Body of pancreas (tissue), 4 donors: ENCODE measurements around the gene IL19. TPM values are rescaled to one million over a fixed set of nuclear protein-coding genes. Genes with fewer than 3 reads are reported as not detected.

Experiments
- ATAC-seq: fragments of 150-250 bp; one replicate; pipeline ENCODE4 v1.9.1; 2016
- DNase-seq, 4 donors: peaks; one replicate each; pipeline ENCODE4 v3.0.0-alpha.2; 2019
- H3K27ac ChIP-seq, 4 donors: fragments of 200-600 bp; sonication (generic); 1 replicate in 3 of 4; 2 replicates in 1 of 4; pipeline versions ENCODE4 v1.5.1 to v1.6.1; 2016 to 2019; ENCODE audit warnings: mild to moderate bottlenecking in 1 of 4, mixed read lengths in 1 of 4, moderate library complexity in 1 of 4
- H3K27me3 ChIP-seq, 2 donors: fragments of 200-600 bp; sonication (generic); one replicate each; pipeline ENCODE4 v1.6.0; 2016; ENCODE audit warnings: mild to moderate bottlenecking in 1 of 2
- H3K36me3 ChIP-seq, 2 donors: fragments of 200-600 bp; sonication (generic); replicated peaks in 1 of 2; 2 replicates each; pipeline ENCODE4 v1.5.1; 2016; ENCODE audit warnings: low read depth in 2 of 2; ENCODE audit not compliant: insufficient read depth in 1 of 2
- H3K4me1 ChIP-seq: fragments of 200-600 bp; sonication (generic); one replicate; pipeline ENCODE4 v1.6.0; 2016
- H3K4me3 ChIP-seq, 2 donors: fragments of 200-600 bp; sonication (generic); 1 replicate in 1 of 2; 2 replicates in 1 of 2; pipeline ENCODE4 v1.5.1; 2016 to 2019
- H3K9me3 ChIP-seq, 3 donors: fragments of 200-600 bp; sonication (generic); 1 replicate in 2 of 3; 2 replicates in 1 of 3; pipeline ENCODE4 v1.5.1; 2016
- CTCF ChIP-seq, 7 experiments: fragments of 450-650 bp in 4 of 7; fragments of 200-600 bp in 3 of 7; sonication (generic) in 3 of 7; IDR thresholded peaks; one replicate each; pipeline ENCODE4 v1.5.1; 2016 to 2019; ENCODE audit warnings: antibody characterized with exemption in 7 of 7
- POLR2A ChIP-seq, 3 donors: fragments of 450-650 bp; IDR thresholded peaks; one replicate each; pipeline ENCODE4 v1.6.1; 2016; ENCODE audit warnings: antibody characterized with exemption in 3 of 3, mild to moderate bottlenecking in 2 of 3
- WGBS, 2 donors: methylation state at CpG; one replicate each; pipeline ENCODE4 v1.1.5; 2017; 5-methylcytosine and 5-hydroxymethylcytosine counted together
- intact Hi-C: fragments of 100-400 bp; cut with DNase I; formaldehyde crosslinking; loops from one replicate; pipeline ENCODE4 v1.15.1; 2023
- total RNA-seq, 2 donors: library from RNA; depleted of rRNA; stranded (reverse); fragments of >200 nt; gene quantifications; one replicate each; pipeline ENCODE4 v1.1.0, GENCODE V29; 2016

Gene IL19
- total RNA-seq, 2 donors from 2014 or later, result not detected

DNA sequence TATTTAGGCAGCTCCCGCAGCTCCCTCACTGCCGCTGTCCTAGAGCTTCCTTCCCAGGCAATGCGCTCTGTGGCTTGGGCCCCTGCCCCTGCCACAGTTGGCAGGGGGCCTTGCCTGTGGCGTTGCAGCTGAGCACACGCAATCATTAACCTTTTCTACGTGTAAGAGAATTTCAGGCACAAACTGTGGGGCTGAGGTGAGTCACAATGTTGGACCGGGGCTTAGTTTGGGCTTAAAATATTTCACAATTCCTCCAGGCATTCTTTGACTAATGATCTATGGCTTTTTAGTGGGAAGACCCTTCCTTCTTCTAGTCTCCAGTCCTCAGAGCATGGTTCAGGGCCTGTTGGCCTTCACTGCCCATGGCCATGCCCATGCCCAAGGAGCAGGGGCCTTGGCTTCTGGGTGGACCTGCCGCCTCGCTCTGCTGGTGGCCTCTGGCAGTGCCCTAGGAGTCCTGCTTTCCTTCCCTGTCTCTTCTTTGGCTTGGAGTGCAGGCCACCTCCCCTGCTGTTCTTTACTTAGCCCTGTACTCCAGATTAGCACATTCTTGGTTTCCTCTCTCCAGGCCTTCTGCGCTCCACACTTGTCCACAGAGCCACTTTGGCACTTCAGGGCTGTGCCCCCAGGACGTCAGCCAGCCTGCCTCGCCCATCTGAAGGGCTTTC is 46.6 kb upstream of the IL19 start:
- TF ChIP-seq POLR2A (IDR thresholded peaks at IDR 0.05) (no peak), CTCF (IDR thresholded peaks at IDR 0.05) (peak in 3 of 7 experiments; percentile 19 to 26 (median 22))
- Histone ChIP-seq H3K36me3 (no peaks in the 10 kb centered on the region), H3K4me1 (peaks cover 59% of the 10 kb centered on the region), H3K27ac (peak overlapping the region; percentile 55 to 82 (median 75)), H3K9me3 (no peaks in the 10 kb centered on the region), H3K4me3 (no peak overlapping the region), H3K27me3 (no peaks in the 10 kb centered on the region)
- intact Hi-C loops, result no loop called here
- 37 to 64% methylated on average over 9 to 12 of the region's 12 CpGs for WGBS, 2 donors
- ATAC-seq, result peak; percentile 81
- peak; percentile 47 to 71 (median 66) for DNase-seq

DNA sequence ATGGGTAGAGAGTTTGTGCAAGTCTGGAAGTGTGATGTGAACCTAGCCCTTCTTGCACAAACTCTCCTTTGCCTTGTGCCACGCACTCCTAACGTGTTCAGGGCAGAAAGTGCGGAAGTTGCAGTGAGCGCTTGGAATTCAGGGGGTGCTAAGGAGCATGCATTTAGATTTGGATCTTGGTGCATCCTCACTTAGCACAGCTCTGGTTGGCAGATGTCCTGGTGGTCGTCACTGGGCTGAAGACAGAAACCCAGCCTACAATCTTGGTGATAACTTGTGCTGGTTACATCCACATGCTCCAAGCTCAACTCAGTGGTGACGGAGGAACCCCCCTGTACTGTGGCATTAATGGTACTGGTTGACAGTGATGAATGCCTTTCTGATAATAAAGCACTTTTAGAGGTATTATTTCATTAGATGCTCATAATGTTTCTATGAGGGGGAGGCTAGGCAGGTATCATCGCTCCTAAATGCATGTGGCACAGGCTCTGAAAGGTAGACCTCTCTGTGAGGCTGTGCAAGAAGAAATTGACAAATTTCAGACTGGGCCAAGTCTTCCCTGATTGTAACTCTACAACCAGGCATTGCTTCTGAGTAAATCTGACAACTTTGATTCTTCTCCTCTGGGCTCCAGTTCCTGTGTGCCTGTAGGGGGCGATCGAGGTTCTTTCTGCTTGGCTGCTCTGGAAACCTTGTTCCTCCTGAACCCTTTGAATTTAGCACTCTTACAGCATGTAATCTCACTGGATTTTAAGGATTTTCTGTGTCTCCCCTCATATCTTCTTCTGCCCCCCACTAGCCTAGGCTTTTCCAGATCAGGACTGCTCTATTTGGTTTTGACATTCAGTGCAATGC is 45.2 kb upstream of the IL19 start:
- H3K9me3 ChIP-seq, result no peaks in the 10 kb centered on the region
- 73 to 74% methylated on average over 9 of the region's 9 CpGs for WGBS, 2 donors
- H3K4me3 ChIP-seq, result no peak overlapping the region
- TF ChIP-seq CTCF (IDR thresholded peaks at IDR 0.05), result peak in 6 of 7 experiments; percentile 44 to 52 (median 46)
- no peak for TF ChIP-seq POLR2A (IDR thresholded peaks at IDR 0.05)
- H3K27ac ChIP-seq, result peak overlapping the region in 1 of 4 donors; percentile 82
- ATAC-seq (no peak), DNase-seq (peak; percentile 50 to 65 (median 60))
- intact Hi-C loops, result no loop called here
- H3K36me3 ChIP-seq, result peaks cover 0 to 10% of the 10 kb centered on the region in 2 donors
- peaks cover 55% of the 10 kb centered on the region for H3K4me1 ChIP-seq
- H3K27me3 ChIP-seq, result no peaks in the 10 kb centered on the region

DNA sequence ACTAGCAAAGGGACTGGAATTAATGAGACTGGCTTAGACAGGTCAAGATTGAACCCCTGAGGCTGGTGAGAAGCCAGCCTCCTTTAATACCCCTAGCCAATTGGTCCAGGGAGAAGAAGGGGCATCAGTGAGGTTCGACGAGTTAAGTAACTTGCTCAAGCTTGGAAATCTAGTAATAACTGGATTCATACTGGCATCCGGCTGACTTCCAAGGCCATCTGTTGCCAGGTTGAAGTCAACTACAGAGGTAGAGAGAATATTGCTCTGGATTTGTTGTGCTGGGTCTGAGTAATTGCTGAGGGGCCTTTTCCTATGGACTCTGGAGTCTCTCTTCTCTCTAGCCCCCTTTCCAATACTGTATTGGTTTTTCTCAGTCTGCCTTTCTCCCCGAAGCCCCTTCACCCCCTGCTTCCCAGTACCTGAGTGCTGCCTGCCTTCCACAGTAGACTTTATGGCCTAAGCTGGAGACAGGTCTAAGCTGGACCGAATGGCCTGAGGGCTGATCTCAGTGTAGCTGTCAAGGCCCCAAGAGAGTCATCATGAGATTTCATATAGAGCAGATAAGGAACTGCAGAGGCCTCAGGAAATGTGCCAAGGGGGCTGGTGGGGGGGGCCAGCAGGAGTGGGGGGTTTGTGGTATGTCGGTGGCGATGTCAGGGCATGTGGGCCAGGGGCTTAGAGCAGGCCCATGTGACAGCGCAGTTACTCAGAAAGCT is 42.4 kb upstream of the IL19 start:
- H3K9me3 ChIP-seq, result no peaks in the 10 kb centered on the region
- intact Hi-C loops, result no loop called here
- ATAC-seq, result no peak
- DNase-seq, result no peak
- no peak overlapping the region for H3K4me3 ChIP-seq
- H3K27ac ChIP-seq, result no peak overlapping the region
- H3K36me3 ChIP-seq, result peaks cover 6 to 29% of the 10 kb centered on the region in 2 donors
- 71 to 73% methylated on average over 8 of the region's 8 CpGs for WGBS, 2 donors
- H3K4me1 ChIP-seq, result peaks cover 48% of the 10 kb centered on the region
- TF ChIP-seq CTCF (IDR thresholded peaks at IDR 0.05) (no peak), POLR2A (IDR thresholded peaks at IDR 0.05) (no peak)
- H3K27me3 ChIP-seq, result no peaks in the 10 kb centered on the region

GRCh38 chr1:206728697-206728987 is 41.9 kb upstream of the IL19 start:
- H3K27ac ChIP-seq, result no peak overlapping the region
- no peak for ATAC-seq
- H3K9me3 ChIP-seq, result no peaks in the 10 kb centered on the region
- intact Hi-C loops, result no loop called here
- no peak for TF ChIP-seq POLR2A (IDR thresholded peaks at IDR 0.05)
- TF ChIP-seq CTCF (IDR thresholded peaks at IDR 0.05), result no peak
- peaks cover 6 to 29% of the 10 kb centered on the region in 2 donors for H3K36me3 ChIP-seq
- WGBS, 2 donors, result 74 to 100% methylated on average over 1 to 9 of the region's 9 CpGs
- H3K4me1 ChIP-seq, result peaks cover 43% of the 10 kb centered on the region
- no peak overlapping the region for H3K4me3 ChIP-seq
- no peak for DNase-seq
- no peaks in the 10 kb centered on the region for H3K27me3 ChIP-seq
